Suppressor macrophage treated with lipopolysaccharide for 4 hours (primary cell): ENCODE results near the gene KRT36.
A peak's percentile ranks its signal among the peaks of the same experiment; 100 is the strongest.

Source experiments
- DNase-seq: peaks from one replicate; pipeline ENCODE4 v3.0.0-alpha.2; 2020

Gene KRT36

DNA sequence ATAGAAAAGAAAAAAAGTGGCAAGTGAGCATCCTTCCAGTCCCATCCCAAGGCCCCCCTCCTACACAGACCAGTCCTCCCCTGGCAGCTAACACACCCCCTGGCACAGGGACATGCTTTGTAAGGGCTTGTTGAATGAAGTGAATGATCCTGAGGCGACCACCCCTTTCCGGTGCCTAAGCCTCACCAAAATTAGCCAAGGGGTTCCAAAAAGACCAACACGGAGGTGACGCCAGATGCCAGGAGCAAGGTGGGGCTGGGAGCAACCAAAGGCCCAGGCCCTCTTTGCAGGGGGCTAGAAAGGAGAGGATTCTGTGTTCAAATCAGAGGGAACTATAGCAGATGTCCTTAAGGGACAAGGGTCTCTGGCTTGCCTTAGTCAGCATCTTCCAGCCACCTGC, 14.3 kb downstream of the KRT36 start:
- DNase-seq = no peak

DNA sequence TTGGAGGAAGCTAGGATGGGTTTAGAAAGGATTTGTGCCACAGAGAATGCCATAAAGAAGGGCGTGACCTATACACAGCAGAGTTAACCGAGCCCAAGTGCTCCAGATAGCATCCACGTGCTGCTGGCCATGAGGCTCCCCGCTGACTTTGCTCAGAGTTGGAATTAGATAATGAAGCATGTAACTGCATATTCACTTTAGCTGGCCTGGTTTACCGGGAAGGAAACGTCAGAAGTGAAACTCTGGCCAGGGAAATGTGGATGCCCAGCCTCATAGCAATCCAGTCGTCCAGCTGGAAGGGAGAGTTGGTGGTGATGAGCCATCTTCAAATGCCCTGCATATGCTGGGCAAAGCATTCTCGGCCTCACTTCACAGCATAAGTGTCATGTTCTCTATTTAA, 14.8 kb downstream of the KRT36 start:
- DNase-seq = no peak

DNA sequence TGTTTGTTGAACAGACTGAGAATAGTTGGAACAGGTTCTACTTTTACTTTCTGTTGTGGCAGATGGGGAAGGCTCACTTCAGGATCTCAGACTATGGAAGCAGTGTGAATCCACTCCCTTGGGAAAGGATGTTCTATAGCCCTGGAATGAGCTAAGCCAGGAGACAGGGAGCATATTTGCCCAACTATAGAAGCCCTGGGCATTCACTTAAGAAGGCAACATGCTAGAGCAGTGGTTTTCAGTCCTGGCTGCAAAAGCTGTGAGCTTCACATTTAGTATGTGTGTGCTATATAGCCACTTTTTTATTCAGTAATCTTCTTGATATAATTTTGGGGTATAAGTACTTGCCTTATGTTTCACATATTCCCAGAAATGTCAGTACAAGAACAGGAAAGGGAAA, 21.4 kb downstream of the KRT36 start:
- no peak for DNase-seq

DNA sequence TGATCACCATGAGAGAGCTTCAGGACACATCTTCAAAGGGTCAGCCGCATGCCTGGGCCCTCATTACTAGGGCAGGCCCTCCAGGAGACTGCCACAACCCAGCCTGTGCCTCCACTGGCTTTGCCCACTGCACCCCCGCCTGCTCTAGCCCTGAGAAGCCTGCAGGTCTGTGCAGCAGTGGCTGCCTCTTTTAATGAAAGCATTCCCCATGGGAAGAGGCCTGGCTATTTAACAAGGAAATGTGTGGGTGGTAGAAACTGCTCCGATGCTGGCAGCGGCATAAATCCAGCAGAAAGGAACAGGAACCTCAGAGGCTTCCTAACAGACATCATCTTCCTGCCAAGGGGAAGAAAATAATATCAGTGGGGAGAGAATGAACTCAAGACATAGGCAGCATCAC, 22.1 kb downstream of the KRT36 start:
- no peak for DNase-seq

DNA sequence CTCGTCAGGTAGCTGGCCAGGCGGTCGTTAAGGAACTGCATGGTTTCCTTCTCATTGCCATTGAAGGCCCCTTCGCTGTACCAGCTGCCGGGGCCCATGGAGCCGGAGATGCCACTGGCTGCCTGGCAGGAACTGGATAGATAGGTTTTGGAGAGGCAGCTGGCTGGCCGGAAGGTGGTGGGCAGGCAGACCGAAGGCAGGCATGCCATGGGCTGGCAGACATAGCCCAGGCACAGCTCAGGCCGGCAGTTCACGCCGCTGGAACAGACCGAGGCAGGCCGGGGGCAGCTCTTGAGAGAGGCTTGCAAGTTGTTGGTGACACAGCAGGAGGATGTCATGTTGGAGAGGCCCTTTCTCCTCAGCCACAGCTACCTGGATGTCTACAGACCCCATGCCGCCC, 22.7 kb downstream of the KRT36 start, which contains the start of gene KRT32:
Gene KRT32, minus strand, starts transcription at position 399 of the 400 bp plus-strand sequence. Its CDS starts 61 bp downstream, at position 338.
- DNase-seq = no peak

DNA sequence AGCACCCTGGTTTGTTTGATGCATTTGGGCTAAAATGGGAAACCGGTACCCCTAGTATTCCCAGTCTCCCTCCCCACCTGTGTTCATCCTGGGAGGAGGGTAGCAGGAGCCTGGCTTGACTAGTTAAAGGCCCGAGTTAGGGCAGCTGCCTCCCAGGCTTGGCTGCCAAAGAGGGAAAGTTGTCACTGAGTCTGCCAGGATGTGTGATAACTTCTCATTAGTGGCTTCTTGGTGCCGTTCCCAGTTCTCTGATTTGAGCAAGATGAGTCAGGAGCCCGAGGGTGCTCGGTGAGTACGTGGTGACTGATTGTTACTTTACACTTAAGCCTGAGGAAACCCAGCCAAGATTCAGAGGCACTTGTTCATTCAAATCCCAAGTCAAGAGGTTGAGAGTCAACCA, 25.0 kb downstream of the KRT36 start:
- DNase-seq = peak; percentile 33

DNA sequence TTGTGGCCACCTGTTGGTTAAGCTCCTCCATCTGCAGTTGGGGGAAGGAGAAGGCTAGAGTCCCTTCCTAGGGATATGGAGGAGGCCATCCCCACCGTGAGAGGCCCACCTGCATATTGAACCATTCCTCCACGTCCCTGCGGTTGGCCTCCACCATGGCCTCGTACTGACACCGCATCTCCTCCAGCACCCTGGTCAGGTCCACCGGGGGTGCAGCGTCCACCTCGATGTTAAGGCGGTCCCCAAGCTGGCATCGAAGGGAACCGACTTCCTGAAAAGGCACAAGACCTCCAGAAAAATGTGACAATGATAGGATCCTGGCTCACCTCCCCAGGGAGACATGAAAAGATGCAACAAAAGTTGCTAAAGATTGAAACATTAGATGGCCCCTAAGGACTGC, 25.5 kb downstream of the KRT36 start:
- DNase-seq = no peak

DNA sequence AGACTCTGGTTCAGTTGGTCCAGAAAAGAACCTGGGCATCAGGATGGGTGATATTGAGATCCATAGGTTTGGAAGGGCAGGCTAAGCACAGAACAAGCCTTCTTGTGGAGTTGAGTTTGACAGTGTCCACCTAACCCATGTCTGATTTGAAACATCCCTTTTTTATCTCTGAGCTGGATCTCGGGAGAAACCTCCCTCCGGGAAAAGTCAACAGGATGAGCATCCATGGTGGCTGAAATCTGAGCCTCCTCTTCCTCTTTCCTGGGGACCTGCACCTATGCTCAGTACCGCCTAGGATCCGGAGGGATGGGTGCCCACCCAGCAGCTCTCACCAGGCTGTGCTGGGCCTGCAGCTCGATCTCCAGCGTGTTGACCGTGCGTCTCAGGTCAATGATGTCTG, 26.0 kb downstream of the KRT36 start:
- DNase-seq = no peak

DNA sequence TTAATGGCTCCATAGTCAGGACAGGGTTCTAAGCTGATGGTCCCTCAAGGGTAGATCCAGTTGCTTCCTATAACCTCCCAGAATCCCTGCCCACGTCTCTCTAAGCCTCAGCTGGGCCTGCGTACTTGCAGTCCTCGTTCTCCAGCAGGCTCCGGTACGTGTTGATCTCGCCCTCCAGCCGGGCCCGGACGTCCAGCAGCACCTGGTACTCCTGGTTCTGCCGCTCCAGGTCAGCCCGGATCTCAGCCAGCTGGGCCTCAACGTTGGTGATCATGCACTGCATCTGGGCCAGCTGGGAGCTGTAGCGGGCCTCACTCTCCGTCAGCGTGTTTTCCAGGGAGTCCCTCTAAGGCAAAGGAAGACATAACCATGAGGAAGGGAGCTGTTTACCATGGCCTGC, 27.0 kb downstream of the KRT36 start:
- DNase-seq = no peak

DNA sequence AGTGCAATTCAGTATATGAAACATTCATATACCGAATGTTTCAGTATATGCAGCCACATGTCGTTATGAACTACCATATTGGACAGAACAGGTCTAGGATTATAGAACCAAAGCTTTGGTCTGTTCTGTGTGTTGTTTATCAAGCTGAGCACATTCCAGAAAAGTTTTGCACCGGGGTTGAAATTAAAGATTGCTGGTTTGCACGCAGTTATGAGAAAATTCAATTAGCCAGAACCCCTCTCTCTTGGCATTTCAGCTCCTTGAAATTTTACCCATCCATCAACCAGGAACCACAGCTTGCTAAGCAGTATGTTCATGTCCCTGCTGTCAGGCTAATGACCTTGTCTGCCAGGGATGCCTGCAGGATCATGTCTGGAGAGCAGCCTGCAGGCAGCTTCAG, 32.0 kb downstream of the KRT36 start:
- DNase-seq = no peak

DNA sequence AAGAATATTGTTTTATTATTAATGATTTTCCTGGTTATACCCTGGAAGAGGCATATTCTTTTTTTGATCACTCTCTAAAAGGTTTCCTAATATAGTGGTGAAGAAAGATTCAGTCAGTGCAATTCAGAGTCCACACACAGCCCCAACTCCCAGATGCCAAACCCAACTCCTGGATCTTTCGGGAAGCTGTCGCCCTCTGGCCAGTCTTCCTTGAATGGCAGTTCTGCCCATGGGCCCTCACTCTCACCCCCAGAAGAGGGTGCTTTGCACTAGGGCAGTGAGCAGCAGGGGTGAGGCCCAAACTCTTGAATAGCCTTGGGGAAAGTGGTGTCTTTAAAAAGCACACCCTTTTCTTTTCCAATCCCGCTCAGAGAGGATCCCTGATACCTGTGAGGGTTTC, 33.5 kb downstream of the KRT36 start:
- no peak for DNase-seq

DNA sequence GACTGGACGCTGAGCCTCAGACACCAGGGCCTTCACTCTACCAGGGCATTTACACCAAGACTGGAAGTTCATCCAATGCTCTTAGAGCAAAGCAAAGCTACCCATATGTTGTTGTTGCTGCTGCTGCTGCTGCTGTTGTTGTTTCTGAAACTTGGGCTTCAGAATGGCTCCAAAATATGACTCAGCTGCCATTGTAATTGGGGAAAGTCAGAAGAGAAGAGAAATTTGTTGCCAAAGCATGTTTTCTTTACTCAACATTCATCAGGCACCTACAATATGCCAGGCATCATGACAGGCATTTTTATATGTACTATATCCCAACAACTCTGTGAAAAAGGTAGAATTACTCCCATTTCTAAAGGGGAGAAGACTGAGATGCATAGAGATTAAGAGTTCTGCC, 34.5 kb downstream of the KRT36 start:
- DNase-seq = no peak

DNA sequence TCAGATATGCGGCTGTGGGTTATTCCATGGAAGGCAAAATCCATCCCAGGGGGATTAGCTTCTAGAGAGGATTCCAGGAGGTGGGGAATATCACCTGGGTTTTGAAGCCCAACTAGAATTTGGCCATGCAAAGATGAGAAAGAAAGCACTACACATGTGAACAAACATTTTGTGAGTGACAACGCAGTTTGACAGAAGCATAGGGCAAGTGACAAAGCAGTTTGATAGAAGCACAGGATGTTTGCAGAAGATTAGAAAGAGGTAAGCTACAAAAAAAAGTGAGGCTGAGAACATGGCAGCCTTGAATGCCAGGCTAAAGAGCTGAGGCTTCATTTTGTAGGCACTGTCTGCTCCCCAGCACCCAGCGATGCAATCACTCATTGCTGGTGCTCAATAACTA, 36.6 kb downstream of the KRT36 start:
- DNase-seq = no peak

DNA sequence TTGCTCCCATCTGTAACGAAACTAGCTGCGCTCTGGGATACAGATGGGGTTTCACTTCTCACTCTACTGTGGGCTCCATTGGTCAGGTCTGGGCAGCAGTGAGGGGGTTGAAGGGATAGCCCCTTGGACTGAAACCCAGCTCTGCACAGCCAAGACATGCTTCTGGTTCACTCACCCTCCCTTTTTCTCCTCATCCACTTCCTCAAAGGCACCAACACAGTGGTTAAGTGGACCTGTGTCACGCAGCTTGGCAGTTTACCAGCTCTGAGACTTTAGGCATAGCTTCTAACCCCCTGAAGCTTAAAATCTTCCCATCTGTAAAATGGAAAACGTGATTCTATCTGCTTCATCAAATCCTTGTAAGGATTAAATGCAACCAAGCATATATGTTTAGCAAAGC, 37.4 kb downstream of the KRT36 start:
- DNase-seq = peak; percentile 0

DNA sequence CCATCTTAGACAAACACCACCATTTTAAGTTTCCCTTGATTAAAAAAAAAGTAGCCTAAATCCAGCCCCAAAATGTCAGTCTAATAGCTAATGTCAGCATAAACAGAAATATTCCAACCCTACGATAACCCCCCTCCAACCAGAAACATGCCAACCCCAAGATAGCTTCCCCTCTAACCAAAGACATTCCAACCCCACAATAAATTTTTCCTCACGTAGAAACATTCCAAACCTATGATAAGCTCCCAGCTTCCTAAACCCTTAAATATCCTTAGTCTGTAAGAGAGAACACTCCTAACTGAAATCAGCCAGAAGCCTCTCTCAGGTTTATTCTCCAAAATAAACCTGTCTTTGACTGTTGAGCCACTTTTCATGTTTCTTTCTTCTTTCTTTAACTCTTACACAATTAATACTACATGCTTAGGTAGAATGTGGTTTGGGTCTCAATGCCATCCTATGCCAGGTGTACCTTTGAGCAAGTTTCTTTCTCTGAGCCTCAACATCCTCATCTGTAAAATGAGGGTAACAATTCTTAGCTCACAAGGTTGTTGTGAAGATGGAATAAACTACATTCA, 38.5 kb downstream of the KRT36 start:
- no peak for DNase-seq

DNA sequence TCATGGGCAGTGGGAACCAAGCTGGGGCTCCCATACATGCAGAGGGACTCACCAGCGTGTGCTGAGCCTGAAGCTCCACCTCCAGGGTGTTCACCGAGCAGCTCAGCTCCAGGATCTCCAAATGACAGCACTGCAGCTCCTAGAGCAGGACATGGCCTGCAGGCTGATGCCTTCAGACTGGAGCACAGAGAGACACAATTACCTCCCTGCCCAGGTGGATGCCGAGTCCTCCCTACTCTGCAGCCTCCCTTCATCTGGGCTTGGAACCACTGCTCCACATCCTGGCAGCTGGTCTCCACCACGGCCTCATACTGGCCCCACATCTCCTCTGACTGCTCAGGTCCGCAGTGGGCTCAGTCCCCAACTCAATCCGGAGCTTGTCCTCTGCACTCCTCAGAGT, 40.7 kb downstream of the KRT36 start:
- DNase-seq = no peak

DNA sequence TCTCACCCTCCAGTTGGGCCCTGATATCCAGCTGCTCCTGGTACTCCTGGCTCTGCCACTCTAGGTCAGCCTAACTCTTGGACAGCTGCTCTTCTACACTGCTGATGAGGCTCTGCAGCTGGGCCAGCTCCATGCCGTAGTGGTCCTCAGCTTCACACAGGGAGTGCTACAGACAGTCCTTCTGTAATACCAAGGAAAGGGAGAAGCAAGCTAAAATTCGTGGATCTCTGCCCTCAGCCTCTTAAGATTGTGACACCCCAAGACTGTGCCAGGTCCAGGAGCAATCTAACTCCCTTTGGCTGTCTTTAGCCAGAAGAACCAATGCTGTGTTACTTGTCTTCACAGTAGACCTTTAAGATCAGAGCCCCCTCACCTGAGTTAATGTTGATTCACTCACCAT, 41.2 kb downstream of the KRT36 start:
- no peak for DNase-seq

DNA sequence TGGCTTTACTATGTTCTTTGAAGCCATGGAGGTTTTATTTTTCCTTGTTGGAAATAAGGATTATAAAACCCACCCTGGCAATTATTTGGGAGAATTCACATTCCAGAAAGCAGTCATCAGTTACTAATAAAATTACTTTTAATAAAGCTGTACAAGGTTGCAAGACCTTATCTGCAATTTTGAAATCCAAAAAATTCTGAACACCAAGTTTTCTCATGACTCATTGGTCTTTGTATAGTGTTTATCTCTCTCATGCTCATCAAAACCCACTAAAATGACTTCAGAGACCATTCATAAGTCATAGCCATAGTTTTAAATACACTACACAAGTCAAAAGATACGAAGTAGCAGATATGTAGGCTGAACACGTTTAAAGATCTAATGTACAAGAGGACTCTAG, 42.9 kb downstream of the KRT36 start:
- DNase-seq = no peak

DNA sequence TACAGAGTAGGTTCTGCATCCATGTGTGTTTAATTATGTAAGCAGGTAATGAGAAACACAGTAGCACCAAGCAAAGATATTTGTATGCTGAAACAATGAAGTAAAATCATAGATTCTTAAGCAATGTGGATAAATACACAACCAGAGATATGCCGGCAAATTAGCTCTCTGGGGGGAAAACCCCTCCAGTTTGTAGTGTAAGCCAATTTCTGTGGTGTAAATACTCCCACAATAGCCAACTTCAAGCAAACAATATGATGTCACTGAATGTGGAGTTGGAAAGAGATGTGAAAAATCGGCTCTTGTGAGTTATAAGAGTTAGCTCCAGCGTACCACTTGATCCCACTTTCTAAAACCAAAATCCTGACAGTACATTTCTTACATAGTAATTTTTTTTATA, 45.1 kb downstream of the KRT36 start:
- DNase-seq = no peak

DNA sequence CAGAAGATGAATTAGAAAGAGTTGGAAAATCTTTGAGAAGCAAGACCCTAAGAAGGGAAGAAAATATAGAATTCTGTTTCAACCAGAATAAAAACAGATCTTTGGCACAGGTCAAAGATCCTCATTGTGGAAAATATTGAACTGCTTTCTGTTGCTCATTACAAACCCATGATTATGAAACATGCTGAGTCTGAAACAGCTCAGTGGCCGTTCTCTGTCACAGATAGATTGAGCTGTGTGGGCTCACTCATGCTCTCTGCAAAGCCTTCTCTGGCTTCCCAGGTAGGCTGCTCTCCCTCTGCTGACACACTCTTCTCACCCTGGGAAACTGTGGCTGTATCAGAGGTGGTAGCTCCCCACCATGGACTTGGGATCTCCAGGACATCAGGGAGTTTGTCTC, 45.5 kb downstream of the KRT36 start:
- DNase-seq = no peak

DNA sequence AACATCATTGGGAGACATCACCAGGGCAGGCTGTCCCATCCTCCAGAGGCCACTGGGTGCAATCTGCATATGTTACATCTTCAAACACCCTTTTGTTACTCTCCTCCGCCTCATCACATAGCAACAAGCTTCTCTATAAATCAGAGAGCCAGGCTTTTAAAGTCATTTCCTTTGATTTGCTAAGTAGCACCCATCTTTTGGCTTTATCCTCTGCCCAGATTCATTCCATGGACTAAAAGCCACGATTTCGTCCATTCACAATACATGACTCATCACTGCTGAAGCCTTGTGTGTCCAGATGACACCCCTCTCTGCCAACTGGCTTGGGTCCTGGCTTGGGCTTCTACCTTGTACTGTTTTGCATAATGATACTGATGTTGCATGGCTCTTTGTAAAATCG, 47.0 kb downstream of the KRT36 start:
- no peak for DNase-seq

DNA sequence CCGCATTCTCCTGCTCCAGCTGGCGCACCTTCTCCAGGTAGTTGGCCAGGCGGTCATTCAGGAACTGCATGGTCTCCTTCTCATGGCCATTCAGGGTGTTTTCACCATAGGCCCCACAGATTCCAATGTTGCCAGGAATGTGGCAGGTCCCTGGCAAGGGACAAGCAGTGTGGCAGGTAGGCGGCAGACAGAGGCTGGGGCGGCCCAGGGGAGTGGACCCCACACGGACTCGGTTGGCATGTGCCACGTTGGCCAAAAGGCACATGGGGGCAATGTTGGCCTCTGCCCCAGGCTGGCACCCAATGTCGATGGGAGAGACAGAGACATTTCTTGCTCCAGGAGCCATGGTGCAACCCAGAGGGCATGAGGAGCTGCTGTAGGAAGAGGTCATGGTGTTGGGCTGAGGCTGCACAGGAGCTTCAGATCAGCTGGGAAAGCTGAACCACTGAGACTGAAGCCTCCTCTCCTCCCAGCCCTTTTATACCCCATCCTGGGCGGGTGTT, 49.1 kb downstream of the KRT36 start, which contains the start of gene KRT38:
Gene KRT38, minus strand, starts transcription at position 453 of the 503 bp plus-strand sequence. Its CDS starts 62 bp downstream, at position 391.
- no peak for DNase-seq

DNA sequence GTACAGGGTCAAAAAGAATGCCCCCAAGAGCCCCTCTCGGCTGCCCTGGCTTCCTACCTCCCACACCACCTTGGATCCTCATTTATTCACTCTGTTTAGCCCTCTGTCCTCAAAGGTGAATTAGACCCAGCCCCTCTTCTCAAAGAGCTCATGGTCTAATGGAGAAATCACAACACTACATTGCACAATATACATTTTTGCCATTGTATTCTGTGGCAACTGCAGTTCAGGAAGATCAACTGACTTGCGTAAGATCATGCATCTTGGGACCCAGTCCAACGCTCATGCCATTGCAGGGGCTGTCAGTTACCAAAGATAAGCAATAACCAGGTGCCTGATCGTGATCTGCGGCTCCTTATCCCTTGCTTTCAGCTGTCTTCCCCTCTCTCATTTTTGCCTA, 50.3 kb downstream of the KRT36 start:
- DNase-seq = no peak

DNA sequence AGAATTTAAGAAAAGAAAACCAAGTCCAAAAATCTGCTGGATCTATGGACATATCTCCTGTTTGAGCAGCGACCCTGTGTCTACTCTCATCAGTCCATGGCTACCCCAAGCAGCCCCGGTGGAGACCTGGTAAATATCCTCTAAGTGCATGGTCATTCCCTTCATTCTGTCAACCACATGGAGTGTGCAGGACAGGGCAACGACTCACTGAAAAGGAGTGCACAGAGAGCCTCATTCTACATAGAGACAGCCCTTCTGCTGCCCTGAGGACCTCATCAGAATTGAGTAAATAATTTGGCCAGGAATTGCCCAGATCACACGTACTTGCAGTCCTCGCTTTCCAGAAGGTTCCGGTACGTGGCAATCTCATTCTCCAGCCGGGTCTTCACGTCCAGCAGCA, 51.9 kb downstream of the KRT36 start:
- no peak for DNase-seq

DNA sequence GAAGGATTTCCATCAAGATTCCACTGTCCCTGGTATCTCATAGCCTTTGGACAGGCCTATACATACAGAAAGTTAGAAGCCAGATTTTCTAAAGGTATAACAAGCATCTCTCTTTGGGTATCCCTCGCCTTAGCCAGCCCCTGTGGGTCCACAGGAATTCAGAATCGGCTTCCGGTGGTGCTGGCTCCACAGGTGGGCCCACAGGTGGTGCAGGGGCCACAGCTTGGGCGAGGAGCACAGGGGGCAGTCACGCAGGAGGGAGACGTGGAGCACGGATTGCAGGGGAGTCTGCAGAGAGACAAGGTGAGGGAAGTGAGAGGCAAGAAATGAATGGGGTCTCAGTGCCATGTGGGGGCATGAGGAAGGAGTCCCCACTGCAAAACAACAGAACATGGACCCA, 52.5 kb downstream of the KRT36 start:
- no peak for DNase-seq
